Esophagus muscularis mucosa (tissue), 3 donors: Measurements from ENCODE around the gene TBX5.

Experiments
- CTCF ChIP-seq, 3 experiments: fragments of 200-600 bp in 2 of 3; fragments of 450-650 bp in 1 of 3; sonication (generic) in 2 of 3; IDR thresholded peaks; one replicate each; pipeline ENCODE4 v1.5.1; 2017 to 2019; ENCODE audit warnings: antibody characterized with exemption in 3 of 3, mild to moderate bottlenecking in 2 of 3, moderate library complexity in 1 of 3
- POLR2A ChIP-seq: fragments of 450-650 bp; IDR thresholded peaks from one replicate; pipeline ENCODE4 v1.6.1; 2017; ENCODE audit warnings: antibody characterized with exemption, moderate library complexity, mild to moderate bottlenecking, low read depth

- no peak for TF ChIP-seq POLR2A
- no peak for TF ChIP-seq CTCF (IDR thresholded peaks at IDR 0.05)
Measured at GRCh38 chr12:114397978-114398881, 7.7 kb downstream of the TBX5 start.
